Uterus (tissue), 2 donors: ENCODE measurements around the gene TPO.

Experiments
- CTCF ChIP-seq, 4 experiments: fragments of 200-600 bp in 2 of 4; fragments of 450-650 bp in 2 of 4; sonication (generic) in 2 of 4; IDR thresholded peaks; one replicate each; pipeline ENCODE4 v1.5.1; 2016 to 2019; ENCODE audit warnings: antibody characterized with exemption in 4 of 4, mild to moderate bottlenecking in 2 of 4, moderate library complexity in 1 of 4
- POLR2A ChIP-seq, 2 donors: fragments of 450-650 bp; IDR thresholded peaks; one replicate each; pipeline ENCODE4 v1.6.1; 2016; ENCODE audit warnings: antibody characterized with exemption in 2 of 2, mild to moderate bottlenecking in 1 of 2, moderate library complexity in 1 of 2

GRCh38 chr2:1489486-1489885 is 76.2 kb downstream of the TPO start:
- TF ChIP-seq CTCF (IDR thresholded peaks at IDR 0.05) (no peak), POLR2A (IDR thresholded peaks at IDR 0.05) (no peak)
